HG02870 (cell line): ENCODE results near the gene MUC2.

ENCODE experiments used
- ATAC-seq: cut with Tn5 transposase; IDR thresholded peaks from one replicate; pipeline ENCODE4 v1.9.1; 2021; ENCODE audit warnings: mild to moderate bottlenecking, moderate library complexity; ENCODE audit not compliant: unreplicated experiment

MUC2 gene

GRCh38 chr11:1050581-1051355, 23.9 kb upstream of the MUC2 start:
- peak; percentile 68 for ATAC-seq

DNA sequence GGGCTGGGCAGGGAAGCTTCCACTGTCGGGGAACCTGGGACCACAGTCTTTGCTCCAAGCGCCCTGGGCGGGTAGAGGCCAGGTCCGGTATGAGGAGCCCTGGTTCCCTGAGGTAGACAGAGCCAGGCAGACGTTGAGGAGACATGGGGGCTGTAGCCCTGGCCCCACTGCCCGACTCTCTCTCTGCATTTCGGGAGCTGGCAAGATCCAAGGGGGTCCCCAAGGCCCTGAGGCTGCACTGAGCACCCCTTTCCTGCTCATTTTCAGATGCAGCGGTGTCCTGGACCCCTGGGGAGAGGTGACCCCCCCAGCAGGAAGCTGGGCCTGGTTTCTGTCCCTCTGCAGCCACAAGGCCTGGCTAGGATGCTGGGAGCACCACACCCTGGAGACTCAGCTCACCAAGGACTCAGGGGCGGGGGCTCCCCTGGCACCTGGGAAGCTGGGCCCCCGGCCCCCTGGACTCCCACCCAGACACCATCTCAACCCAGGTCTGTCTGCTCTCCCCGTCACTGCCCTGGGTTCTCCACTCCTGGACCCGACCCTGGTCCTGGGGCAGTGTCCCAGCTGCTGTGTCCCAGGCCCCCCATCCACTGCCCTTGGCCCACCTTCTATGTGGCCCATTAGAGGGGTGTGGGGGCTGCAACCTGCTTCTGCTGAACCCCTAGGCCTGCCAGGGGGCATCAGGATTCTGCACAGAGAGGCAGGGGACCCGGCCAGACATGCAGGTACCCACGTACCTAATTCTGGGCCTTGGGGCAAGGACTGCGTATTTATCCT, 23.1 kb upstream of the MUC2 start:
- ATAC-seq = no peak

DNA sequence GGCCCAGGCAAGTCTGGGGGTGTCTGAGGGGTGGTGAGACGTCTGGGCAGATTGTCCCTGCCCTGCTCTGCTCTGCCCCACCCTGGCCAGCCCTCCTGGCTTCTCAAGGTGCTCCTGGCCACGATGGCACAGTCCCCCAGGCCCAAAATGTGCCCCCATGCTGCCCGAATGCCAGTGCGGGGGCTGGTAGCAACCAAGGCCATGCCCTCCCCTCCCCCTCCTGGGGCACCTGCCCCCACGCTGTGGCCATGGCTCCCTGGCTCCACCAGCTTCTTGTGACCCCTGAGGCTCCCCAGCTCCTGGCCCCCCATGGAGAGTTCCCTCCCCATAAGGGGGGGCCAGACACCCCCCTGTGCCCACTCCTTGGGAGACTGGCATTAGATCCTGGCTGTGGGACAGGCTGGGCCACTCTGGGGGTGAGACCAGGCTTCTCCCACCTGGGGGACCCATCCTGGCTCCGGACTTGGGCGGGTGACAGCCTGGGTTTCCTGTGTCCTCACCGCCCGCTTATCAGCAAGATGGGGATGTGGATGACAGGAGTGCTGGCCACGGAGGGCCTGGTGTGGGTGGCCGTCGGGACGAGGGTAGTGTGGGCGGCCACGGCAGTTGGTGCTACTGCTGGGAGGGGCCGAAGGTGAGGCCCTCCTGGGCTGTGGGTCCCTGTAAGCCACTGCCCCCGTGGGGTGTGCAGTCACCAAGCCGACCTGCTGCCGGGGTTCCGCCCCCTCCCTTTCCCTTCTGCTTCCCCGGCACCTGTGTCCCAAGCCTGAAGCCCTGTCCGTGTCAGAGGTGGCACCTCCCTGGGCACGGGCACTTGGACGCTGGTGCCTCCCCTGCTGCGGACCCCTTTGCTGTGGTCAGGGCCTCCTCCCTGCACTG, 22.3 kb upstream of the MUC2 start:
- no peak for ATAC-seq

GRCh38 chr11:1053121-1053901, 21.4 kb upstream of the MUC2 start:
- no peak for ATAC-seq

DNA sequence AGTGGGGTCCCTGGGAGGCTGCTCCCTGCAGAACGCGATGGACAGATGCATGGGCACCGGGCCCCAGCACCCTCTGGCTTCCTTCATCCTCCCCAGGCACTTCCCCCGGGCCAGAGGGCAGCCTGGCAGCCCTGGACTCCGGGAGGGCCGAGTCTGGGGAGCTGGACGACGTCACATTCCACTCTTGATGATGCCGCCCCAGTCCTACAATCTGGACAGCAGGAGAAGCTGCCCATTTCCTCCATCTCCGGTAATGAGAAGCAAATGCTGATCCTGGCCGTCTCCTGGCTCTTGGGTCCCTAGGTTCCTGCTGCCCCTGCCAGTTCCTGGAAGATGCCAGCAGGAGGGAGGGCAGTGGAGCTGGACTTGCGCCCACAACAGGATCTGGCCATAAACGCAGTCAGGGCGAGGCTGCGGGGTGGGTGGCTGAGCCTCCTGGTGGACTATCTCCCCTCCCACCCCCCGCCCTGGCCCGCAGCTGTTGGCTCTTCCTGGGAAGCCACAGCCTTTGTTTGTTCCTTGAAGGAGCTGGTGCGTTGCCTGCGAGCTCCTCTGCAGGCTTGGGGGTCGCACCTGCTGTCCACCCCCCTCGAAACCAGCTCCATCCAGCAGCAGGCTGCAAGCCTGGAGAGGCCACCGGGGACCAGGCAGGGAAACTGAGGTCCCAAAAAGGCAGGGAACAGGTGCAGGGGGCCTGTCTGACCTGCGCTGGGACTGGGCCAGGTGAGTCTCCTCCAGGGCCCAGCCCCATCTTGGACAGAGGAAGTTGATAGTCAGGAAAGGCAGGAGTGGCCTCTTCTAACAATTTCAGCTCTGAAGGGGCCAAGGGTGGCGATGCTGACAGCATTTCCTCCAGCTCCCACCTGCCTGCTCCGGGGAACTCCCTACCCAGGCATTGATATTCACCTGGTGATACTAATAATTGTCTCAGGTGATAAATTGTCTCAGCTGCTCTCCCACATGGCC, 20.2 kb upstream of the MUC2 start:
- ATAC-seq = no peak

DNA sequence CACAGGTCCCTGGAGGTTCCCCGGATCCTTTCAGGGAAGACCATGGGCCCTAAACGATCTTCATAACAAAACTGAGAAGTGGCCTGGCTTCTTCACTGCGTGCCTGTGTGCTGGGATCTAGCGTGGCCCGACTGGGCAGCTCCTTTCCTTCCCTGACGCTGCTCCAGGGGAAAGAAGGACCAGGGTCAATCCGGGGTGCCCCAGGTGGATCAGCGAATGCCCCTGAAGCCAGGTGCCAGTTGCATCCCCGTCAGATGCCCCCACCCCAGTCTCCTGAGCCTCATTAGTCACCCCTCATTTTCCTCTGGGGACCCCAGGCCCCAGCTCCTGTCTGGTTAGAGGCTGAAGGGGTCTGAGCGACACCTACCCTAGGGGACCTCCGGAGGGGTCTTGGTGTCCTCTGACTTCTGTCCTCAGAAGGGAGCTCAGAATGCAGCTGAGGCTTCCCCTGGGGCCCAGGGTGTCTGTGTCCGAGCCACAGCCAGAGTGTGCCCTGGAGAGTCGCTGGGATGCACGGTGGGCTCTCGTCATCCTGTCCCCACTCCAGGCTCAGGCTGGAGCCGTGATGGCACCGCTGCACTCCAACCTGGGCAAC, 19.5 kb upstream of the MUC2 start:
- no peak for ATAC-seq

DNA sequence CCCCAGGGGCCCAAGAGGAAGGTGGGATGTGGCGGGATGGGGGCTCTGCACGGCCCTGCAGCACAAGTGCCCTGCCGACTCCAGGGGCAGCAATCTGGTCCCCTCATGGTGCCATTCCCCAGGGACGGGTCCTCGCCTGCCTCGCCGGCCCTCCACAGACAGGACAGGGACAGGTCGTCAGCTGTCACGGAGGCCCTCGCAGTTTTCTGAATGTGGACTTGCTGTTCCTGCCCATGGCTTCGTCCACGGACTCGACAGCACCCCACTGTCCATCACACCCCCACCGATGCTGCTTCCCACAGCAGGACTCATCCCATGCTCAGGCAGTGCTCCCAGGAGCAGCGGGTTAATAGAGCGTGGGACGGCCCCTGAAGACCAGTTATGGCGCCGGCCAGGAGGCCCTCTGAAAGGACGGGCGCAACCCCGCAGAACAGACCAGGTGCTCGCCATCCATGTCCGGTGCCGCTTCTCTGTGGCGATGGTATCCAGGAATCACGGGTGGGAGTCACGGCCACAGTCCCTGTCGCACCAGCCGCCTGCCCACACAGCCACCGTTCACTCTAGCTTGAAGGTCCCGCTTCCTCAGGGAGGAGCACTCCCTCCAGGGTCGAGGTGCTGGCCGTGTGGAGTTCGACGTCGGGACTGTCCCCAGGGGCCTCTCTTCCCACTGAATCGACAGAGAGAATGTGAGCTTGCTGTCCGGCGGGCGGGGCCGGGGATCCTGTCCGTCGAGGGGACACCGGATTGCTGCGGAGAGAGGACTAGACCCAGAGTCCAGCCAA, 18.5 kb upstream of the MUC2 start:
- ATAC-seq = no peak

GRCh38 chr11:1057806-1058205, 16.9 kb upstream of the MUC2 start:
- ATAC-seq = no peak

DNA sequence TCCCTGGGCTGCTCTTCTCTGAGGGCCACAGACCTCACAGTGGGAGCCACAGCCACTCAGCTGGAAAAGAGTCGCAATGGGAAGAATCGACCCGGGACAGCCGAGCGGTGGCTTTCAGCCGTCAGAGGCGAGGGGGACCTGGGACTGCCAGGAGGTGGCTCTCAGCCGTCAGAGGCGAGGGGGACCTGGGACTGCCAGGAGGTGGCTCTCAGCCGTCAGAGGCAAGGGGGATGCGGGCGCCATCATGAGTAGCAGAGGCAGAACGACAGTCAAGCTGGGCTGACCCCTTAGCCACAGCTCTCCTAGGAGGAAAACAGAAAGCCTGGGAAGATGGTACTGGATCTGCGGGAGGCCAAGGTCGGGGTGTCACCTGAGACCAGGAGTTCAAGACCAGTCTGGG, 14.9 kb upstream of the MUC2 start:
- no peak for ATAC-seq

DNA sequence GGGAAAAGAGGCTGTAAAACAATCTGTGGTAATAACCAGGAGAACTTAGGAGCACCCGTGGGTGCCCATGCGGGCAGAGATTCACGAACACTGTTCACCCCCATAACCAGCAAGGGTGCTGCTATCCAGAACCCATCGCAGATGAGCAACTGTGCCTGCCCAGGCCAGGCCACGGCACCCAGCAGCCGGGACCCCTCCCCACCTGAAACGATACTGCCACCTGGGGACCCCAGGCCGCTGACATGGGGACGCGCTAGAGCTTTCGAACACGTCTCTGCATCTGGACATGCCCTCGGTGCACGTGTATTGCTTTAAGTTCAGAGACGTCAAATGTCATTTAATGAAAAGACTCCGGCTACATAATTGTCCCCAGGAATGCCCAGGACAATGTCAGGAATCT, 14.3 kb upstream of the MUC2 start:
- no peak for ATAC-seq

- ATAC-seq = no peak
Observed at GRCh38 chr11:1060852-1061616, 13.6 kb upstream of the MUC2 start.

GRCh38 chr11:1062075-1062820, 12.4 kb upstream of the MUC2 start:
- ATAC-seq = no peak

DNA sequence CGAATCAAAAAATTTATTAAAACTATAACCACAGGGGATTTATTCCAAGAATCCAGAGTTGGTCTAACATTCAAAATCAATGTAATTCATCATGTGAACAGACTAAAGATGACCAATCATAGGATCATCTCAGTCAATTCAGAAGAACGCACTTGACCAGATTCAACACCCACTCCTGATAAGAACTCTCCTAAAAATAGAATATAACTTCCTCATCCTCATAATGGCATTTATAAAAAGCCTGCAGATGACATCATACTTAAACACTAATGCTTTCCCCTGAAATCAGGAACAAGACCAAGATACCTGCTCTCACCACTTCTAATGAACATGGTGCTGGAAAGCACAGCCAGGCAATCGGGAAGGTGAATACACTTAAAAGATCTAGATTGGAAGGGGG, 10.5 kb upstream of the MUC2 start:
- ATAC-seq = no peak

DNA sequence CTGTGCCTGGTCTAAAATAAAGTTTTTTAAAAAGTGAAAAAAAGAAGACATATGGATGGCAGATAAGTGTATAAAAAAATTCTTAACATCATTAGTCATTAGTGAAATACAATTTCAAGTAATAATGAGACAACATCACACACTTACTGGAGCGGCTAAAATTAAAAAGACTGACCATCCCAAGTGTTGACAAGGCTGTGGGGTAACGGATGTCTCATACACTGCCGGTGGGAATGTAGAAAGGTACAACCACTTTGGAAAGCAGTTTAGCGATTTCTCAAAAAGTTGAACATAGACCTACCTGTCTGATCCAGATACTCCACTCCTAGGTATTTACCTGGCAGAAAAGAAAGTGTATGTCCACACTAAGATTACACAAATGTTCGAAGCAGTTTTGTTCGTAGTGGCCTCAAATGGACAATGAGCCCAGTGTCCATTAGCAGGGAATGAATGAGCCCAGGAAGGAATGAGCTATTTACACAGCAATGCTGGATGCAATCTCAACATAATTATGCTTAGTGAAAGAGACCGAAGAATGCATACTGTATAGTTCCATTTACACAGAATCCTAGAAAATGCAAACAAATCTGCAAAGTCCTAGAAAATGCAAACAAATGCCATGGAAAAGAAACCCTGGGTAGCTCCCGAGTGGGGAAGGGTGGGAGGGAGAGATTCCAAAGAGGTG, 6.7 kb upstream of the MUC2 start:
- no peak for ATAC-seq

DNA sequence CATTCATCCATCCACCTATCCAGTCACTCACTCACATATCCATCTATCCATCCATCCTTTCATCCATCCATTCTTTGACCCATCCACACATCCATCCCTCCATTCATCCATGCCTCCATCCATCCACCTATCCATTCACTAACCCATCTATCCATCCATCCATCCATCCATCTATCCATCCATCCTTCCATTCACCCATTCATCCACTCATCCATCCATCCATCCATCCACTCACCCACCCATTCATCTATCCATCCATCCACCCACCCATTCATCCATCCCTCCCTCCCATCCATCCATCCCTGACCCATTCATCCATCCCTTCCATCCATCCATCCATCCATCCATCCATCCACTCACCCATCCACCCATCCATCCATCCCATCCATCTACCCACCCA, 4.9 kb upstream of the MUC2 start:
- ATAC-seq = no peak
